ENCODE data around the gene RASSF8.

Gene RASSF8

DNA sequence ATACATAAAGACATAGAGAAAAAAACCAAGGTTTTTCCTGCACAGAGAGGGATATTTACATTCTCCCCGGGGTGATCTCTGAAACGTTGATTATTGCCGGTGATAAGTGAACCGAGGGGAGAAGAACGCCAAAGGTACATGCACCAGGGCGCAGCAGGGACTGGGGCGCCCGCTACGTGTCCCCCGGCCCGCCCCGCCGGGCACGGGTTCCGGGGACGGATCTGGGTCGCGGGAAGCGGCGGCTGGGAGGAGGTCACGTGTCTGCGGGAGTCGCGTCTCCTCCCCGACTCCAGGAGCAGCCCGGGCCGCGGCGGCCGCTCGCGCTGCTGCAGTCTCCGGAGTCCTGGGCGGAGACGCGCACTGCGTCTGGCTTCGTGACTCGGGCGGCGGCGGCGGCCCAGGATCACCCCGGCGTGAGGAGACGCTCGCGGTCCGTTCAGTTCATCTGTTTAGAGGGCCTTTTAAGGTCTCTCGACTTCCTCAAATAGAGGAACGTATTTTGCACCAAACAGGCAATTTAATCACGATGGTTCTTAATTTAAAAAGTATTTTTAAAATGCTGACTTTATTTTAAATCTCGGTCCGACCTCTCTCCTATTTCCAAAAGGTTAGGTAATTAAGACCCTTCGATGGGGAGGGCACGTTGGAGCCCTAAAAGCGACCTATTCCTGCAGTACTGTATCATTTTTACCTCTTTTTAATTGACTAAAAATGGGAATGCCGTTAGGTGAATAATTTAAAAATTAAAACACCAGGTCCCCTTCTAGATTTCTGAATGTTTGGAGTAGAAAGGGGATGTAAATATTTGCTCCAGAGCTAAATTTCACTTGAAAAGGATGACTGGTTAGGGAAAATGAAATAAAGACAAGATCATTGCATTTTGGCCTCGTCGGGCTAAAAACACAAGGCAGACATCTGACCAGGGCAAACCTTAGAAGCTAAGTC lies 168.1 kb downstream of the RASSF8 start:
- no peak for DNase-seq (ENCODE audit: low read depth)

DNA sequence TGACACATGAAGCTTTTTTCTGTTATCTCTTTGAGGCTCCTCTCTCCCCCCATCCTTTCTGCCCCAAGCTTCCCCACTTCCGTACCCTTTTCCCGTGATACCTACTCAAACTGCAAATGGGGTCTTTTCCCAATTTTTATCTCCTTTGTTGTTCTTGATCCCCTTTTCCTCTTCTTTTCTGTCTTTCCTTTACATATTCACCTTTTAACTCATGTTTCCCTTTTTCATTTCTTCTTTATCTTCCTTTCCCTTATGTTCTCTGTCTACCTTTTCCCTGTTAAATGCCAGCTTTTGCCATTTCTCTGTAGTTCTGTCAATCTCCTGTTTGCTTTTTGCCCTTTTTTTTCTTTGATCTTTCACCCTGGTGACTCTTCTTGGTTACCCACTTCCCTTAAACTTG lies 168.9 kb downstream of the RASSF8 start:
- DNase-seq (ENCODE audit: low read depth) = no peak

DNA sequence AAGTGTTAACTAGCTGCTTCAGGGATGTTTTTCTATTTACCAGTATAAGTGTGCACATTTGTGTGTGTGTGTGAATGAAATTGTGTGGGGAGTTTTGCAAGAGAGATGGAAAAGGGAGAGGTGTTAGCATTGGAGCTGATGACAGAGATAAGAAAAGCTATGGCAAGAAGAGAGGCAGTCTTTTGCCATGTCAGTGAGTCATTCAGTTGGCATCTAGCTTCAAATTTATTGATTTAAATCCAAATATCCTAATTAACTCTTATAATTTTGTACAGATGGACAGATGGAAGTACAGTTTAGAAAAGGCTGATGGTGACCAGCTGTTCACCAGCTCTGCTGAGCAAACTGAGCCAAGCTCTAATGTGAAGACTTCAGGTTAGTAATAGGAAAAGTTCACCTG lies 169.7 kb downstream of the RASSF8 start:
- DNase-seq (ENCODE audit: low read depth) = no peak

All from stimulated activated CD8-positive, alpha-beta memory T cell treated with anti-CD3 and anti-CD28 coated beads, Interleukin-7, amount 100 ng/mL, for 24 hours (primary cell).